Esophagus muscularis mucosa (tissue), 3 donors: Measurements from ENCODE around the gene SLC49A3.

ENCODE experiments used
- CTCF ChIP-seq, 3 experiments: fragments of 200-600 bp in 2 of 3; fragments of 450-650 bp in 1 of 3; sonication (generic) in 2 of 3; IDR thresholded peaks; one replicate each; pipeline ENCODE4 v1.5.1; 2017 to 2019; ENCODE audit warnings: antibody characterized with exemption in 3 of 3, mild to moderate bottlenecking in 2 of 3, moderate library complexity in 1 of 3
- POLR2A ChIP-seq: fragments of 450-650 bp; IDR thresholded peaks from one replicate; pipeline ENCODE4 v1.6.1; 2017; ENCODE audit warnings: antibody characterized with exemption, moderate library complexity, mild to moderate bottlenecking, low read depth

- TF ChIP-seq CTCF (IDR thresholded peaks at IDR 0.05) (no peak), POLR2A (no peak)
Observed at GRCh38 chr4:632926-633325, 56.0 kb downstream of the SLC49A3 start.
